GM12878 (cell line): ENCODE measurements around the gene DNAH2. TPM values are rescaled to one million over a fixed set of nuclear protein-coding genes. Genes with fewer than 3 reads are reported as not detected.

Source experiments
- ASH2L ChIP-seq: fragments of 300-600, 200-600 bp; sonication (generic); IDR thresholded peaks from 2 replicates; pipeline ENCODE4 v1.6.1; 2017; ENCODE audit warnings: low read depth, mild to moderate bottlenecking, borderline replicate concordance
- ATF7 ChIP-seq: fragments of 450-650 bp; IDR thresholded peaks from 2 replicates; pipeline ENCODE4 v1.6.1; 2016; ENCODE audit warnings: low read depth, mild to moderate bottlenecking
- BACH1 ChIP-seq: fragments of 450-650 bp; IDR thresholded peaks from 2 replicates; pipeline ENCODE4 v1.6.1; 2017; ENCODE audit warnings: mild to moderate bottlenecking, borderline replicate concordance
- BCL11A ChIP-seq: IDR thresholded peaks from 2 replicates; pipeline ENCODE4 v1.6.1; 2011; ENCODE audit warnings: low read depth, low read length
- CBX3 ChIP-seq: fragments of 200-600 bp; sonication (generic); IDR thresholded peaks from 2 replicates; pipeline ENCODE4 v1.6.1; 2016; ENCODE audit warnings: low read depth, borderline replicate concordance
- CHD1 ChIP-seq: IDR thresholded peaks from 2 replicates; pipeline ENCODE4 v1.6.1; 2012; ENCODE audit warnings: low read depth, low read length, improper control_type of control experiment
- CHD2 ChIP-seq: IDR thresholded peaks from 2 replicates; pipeline ENCODE4 v1.6.1; 2011; ENCODE audit warnings: low read depth, low read length, improper control_type of control experiment, borderline replicate concordance
- CREB1 ChIP-seq: IDR thresholded peaks from 2 replicates; pipeline ENCODE4 v1.6.1; 2012; ENCODE audit warnings: low read depth, mild to moderate bottlenecking, inconsistent platforms
- FOXK2 ChIP-seq: fragments of 450-650 bp; IDR thresholded peaks from 2 replicates; pipeline ENCODE4 v1.6.1; 2017; ENCODE audit warnings: mild to moderate bottlenecking, moderate library complexity
- MYC ChIP-seq: IDR thresholded peaks from 2 replicates; pipeline ENCODE4 v1.6.1; 2011; ENCODE audit warnings: mild to moderate bottlenecking, low read length, moderate library complexity, inconsistent platforms; ENCODE audit not compliant: insufficient read depth, insufficient replicate concordance, insufficient read length, severe bottlenecking
- PML ChIP-seq: IDR thresholded peaks from 2 replicates; pipeline ENCODE4 v1.6.1; 2012; ENCODE audit warnings: low read length, inconsistent platforms
- POLR2A ChIP-seq: IDR thresholded peaks from 2 replicates; pipeline ENCODE4 v1.6.1; 2011; ENCODE audit warnings: low read depth, mild to moderate bottlenecking, low read length
- RCOR1 ChIP-seq: conservative IDR thresholded peaks from 2 replicates; pipeline ENCODE4 v1.6.1; 2012; ENCODE audit warnings: low read depth, low read length, improper control_type of control experiment
- RUNX3 ChIP-seq: IDR thresholded peaks from 2 replicates; pipeline ENCODE4 v1.6.1; 2012; ENCODE audit warnings: low read length, inconsistent platforms
- SMAD1 ChIP-seq: fragments of 450-650 bp; IDR thresholded peaks from 2 replicates; pipeline ENCODE4 v1.6.1; 2018; ENCODE audit warnings: mild to moderate bottlenecking, low read depth; ENCODE audit not compliant: partially characterized antibody
- SP1 ChIP-seq: IDR thresholded peaks from one replicate; pipeline ENCODE4 v1.6.1; 2011; ENCODE audit warnings: low read depth, low read length
- SPI1 ChIP-seq: IDR thresholded peaks from 2 replicates; pipeline ENCODE4 v1.6.1; 2011; ENCODE audit warnings: low read depth, mild to moderate bottlenecking, low read length, moderate library complexity, borderline replicate concordance; ENCODE audit not compliant: insufficient read depth
- ZNF207 ChIP-seq: fragments of 450-650 bp; IDR thresholded peaks from 2 replicates; pipeline ENCODE4 v1.6.1; 2014; ENCODE audit warnings: antibody characterized with exemption, mild to moderate bottlenecking, borderline replicate concordance
- ZSCAN29 ChIP-seq: fragments of 450-650 bp; IDR thresholded peaks from 2 replicates; pipeline ENCODE4 v1.6.1; 2017; ENCODE audit warnings: mild to moderate bottlenecking, moderate library complexity
- polyA plus RNA-seq, 11 experiments: library from polyadenylated mRNA; depleted of rRNA in 4 of 11; unstranded in 6 of 11; stranded (reverse) in 5 of 11; fragments of >200 nt; fragmentation: Nextera tagmentation in 4 of 11; fragmentation: Illumina TruSeq in 1 of 11; extraction: Ambion mirVana in 4 of 11; extraction: Trizol in 1 of 11; gene quantifications; 1 replicate in 1 of 11; 2 replicates in 10 of 11; pipeline versions ENCODE4 v1.2.1 to v1.2.3, GENCODE V29; 2011 to 2016; ENCODE audit warnings: inconsistent platforms in 2 of 11, missing spikeins in 2 of 11, low read depth in 1 of 11
- total RNA-seq, 4 experiments: library from RNA; depleted of rRNA in 3 of 4; stranded (reverse); fragments of >200 nt in 3 of 4; fragmentation: Illumina TruSeq in 1 of 4; extraction: Trizol in 1 of 4; gene quantifications; 2 replicates each; pipeline versions ENCODE4 v1.2.1 to v1.2.3, GENCODE V29; 2013 to 2021
- TF ChIP-seq, protein P1 (sequence below): fragments of 450-650 bp; IDR thresholded peaks from 2 replicates; pipeline ENCODE4 v1.6.1; 2017; ENCODE audit warnings: antibody characterized with exemption, mild to moderate bottlenecking, moderate library complexity
- TF ChIP-seq, protein P2 (sequence below): IDR thresholded peaks from 2 replicates; pipeline ENCODE4 v1.6.1; 2012; ENCODE audit warnings: improper control_type of control experiment, low read depth, low read length; ENCODE audit not compliant: insufficient replicate concordance
- TF ChIP-seq, protein P3 (sequence below): fragments of 450-650 bp; IDR thresholded peaks from 2 replicates; pipeline ENCODE4 v1.6.1; 2016; ENCODE audit warnings: mild to moderate bottlenecking

Gene DNAH2
- total and polyA plus RNA-seq, 10 of the 15 experiments (the other 5 are each of a cell fraction or from before 2014, with no cell fraction given), result not detected

DNA sequence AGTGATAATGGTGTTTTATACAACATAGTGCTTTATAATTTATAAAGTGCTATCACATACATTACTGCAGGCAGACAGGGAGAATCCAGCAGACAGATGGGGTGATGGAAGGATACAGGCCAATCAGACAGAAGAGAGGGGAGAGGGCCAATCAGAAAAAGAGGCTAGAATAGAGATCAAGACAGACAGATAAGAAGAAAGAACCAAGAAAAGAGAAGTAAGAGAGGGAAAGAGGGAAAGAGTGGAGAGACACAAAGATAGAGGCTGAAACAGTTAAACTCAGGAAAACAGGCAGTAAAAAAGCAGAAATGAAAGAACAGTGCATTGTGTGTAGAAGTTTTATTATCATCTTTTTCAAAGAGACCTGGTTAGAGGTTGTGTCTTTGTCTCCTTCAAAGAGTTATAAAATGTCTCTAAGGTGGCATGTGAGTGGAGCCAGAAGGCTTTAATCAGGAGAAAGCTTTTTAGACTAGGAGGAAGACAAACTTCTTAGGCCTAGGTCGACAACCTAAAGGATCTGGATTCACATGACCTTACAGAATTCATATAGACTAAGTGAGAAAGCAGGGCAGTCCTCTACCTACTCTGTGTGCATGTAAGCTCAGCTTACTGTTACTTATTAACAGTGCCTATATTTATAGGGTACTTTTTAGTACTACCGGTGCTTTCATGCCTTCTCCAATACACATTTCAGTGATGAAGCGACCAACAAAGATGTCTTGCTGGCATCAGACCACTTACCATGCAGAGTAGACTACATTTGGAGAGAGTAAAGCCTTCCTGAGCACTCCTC is 162.7 kb downstream of the DNAH2 start (continued):
- TF ChIP-seq, protein P1, sequence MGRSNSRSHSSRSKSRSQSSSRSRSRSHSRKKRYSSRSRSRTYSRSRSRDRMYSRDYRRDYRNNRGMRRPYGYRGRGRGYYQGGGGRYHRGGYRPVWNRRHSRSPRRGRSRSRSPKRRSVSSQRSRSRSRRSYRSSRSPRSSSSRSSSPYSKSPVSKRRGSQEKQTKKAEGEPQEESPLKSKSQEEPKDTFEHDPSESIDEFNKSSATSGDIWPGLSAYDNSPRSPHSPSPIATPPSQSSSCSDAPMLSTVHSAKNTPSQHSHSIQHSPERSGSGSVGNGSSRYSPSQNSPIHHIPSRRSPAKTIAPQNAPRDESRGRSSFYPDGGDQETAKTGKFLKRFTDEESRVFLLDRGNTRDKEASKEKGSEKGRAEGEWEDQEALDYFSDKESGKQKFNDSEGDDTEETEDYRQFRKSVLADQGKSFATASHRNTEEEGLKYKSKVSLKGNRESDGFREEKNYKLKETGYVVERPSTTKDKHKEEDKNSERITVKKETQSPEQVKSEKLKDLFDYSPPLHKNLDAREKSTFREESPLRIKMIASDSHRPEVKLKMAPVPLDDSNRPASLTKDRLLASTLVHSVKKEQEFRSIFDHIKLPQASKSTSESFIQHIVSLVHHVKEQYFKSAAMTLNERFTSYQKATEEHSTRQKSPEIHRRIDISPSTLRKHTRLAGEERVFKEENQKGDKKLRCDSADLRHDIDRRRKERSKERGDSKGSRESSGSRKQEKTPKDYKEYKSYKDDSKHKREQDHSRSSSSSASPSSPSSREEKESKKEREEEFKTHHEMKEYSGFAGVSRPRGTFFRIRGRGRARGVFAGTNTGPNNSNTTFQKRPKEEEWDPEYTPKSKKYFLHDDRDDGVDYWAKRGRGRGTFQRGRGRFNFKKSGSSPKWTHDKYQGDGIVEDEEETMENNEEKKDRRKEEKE, result no peak
- TF ChIP-seq ATF7, result 0 out of 2 replicates have a peak, but pooled peaks have one; percentile 19
- TF ChIP-seq, protein P2, sequence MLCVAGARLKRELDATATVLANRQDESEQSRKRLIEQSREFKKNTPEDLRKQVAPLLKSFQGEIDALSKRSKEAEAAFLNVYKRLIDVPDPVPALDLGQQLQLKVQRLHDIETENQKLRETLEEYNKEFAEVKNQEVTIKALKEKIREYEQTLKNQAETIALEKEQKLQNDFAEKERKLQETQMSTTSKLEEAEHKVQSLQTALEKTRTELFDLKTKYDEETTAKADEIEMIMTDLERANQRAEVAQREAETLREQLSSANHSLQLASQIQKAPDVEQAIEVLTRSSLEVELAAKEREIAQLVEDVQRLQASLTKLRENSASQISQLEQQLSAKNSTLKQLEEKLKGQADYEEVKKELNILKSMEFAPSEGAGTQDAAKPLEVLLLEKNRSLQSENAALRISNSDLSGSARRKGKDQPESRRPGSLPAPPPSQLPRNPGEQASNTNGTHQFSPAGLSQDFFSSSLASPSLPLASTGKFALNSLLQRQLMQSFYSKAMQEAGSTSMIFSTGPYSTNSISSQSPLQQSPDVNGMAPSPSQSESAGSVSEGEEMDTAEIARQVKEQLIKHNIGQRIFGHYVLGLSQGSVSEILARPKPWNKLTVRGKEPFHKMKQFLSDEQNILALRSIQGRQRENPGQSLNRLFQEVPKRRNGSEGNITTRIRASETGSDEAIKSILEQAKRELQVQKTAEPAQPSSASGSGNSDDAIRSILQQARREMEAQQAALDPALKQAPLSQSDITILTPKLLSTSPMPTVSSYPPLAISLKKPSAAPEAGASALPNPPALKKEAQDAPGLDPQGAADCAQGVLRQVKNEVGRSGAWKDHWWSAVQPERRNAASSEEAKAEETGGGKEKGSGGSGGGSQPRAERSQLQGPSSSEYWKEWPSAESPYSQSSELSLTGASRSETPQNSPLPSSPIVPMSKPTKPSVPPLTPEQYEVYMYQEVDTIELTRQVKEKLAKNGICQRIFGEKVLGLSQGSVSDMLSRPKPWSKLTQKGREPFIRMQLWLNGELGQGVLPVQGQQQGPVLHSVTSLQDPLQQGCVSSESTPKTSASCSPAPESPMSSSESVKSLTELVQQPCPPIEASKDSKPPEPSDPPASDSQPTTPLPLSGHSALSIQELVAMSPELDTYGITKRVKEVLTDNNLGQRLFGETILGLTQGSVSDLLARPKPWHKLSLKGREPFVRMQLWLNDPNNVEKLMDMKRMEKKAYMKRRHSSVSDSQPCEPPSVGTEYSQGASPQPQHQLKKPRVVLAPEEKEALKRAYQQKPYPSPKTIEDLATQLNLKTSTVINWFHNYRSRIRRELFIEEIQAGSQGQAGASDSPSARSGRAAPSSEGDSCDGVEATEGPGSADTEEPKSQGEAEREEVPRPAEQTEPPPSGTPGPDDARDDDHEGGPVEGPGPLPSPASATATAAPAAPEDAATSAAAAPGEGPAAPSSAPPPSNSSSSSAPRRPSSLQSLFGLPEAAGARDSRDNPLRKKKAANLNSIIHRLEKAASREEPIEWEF, result no peak
- TF ChIP-seq SP1, result no peak
- TF ChIP-seq CBX3, result no peak
- no peak for TF ChIP-seq ZNF207
- TF ChIP-seq, protein P3, sequence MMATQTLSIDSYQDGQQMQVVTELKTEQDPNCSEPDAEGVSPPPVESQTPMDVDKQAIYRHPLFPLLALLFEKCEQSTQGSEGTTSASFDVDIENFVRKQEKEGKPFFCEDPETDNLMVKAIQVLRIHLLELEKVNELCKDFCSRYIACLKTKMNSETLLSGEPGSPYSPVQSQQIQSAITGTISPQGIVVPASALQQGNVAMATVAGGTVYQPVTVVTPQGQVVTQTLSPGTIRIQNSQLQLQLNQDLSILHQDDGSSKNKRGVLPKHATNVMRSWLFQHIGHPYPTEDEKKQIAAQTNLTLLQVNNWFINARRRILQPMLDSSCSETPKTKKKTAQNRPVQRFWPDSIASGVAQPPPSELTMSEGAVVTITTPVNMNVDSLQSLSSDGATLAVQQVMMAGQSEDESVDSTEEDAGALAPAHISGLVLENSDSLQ, result peak; percentile 36; the same call in 1 of the 2 replicates
- TF ChIP-seq SMAD1, result no peak
- TF ChIP-seq ASH2L, result no peak
- no peak for TF ChIP-seq ZSCAN29
- peak; percentile 56; the same call in 1 of the 2 replicates for TF ChIP-seq SPI1
- TF ChIP-seq BACH1, result no peak
- TF ChIP-seq FOXK2, result no peak
- TF ChIP-seq CHD1, result no peak
- TF ChIP-seq BCL11A, result no peak
- no peak for TF ChIP-seq RCOR1
- TF ChIP-seq PML, result no peak
- TF ChIP-seq POLR2A, result no peak
- no peak for TF ChIP-seq CREB1
- no peak for TF ChIP-seq MYC
- TF ChIP-seq CHD2, result no peak
- no peak for TF ChIP-seq RUNX3
